ENCODE data around the gene PTBP2. TPM values are rescaled to one million over a fixed set of nuclear protein-coding genes. Genes with fewer than 3 reads are reported as not detected.

PTBP2 gene
- total RNA-seq, 6 donors from 2014 or later: 10.4 to 36.5 (median 14.4) TPM

GRCh38 chr1:96684744-96685143 is 36.8 kb upstream of the PTBP2 start:
- H3K27me3 ChIP-seq: no peaks in the 10 kb centered on the region
- no peaks in the 10 kb centered on the region for H3K4me1 ChIP-seq
- TF ChIP-seq EP300 (IDR thresholded peaks at IDR 0.05): no peak
- DNase-seq: no peak
- H3K36me3 ChIP-seq: no peaks in the 10 kb centered on the region
- H3K4me3 ChIP-seq: no peak overlapping the region
- no peaks in the 10 kb centered on the region for H3K9me3 ChIP-seq
- ATAC-seq (ENCODE audit: low FRiP score in 2 of 2): peak in 1 of 2 donors; percentile 76
- no peak overlapping the region for H3K27ac ChIP-seq

GRCh38 chr1:96688767-96689166 is 32.8 kb upstream of the PTBP2 start:
- Histone ChIP-seq H3K27me3 (no peaks in the 10 kb centered on the region), H3K4me3 (no peak overlapping the region), H3K9me3 (no peaks in the 10 kb centered on the region), H3K4me1 (no peaks in the 10 kb centered on the region), H3K27ac (no peak overlapping the region), H3K36me3 (no peaks in the 10 kb centered on the region)
- TF ChIP-seq POLR2A (IDR thresholded peaks at IDR 0.05) (no peak), POLR2AphosphoS5 (IDR thresholded peaks at IDR 0.05) (no peak), EP300 (IDR thresholded peaks at IDR 0.05) (no peak)
- DNase-seq: peak in 1 of 2 donors; percentile 25
- no peak for ATAC-seq (ENCODE audit: low FRiP score in 2 of 2)
- WGBS, 2 donors: 29 to 60% methylated on average over 1 of the region's 1 CpG

GRCh38 chr1:96695954-96696353 is 25.6 kb upstream of the PTBP2 start:
- 88 to 89% methylated on average over 3 of the region's 3 CpGs for WGBS, 2 donors
- Histone ChIP-seq H3K27ac (no peak overlapping the region), H3K27me3 (no peaks in the 10 kb centered on the region), H3K4me1 (no peaks in the 10 kb centered on the region), H3K9me3 (no peaks in the 10 kb centered on the region), H3K36me3 (no peaks in the 10 kb centered on the region), H3K4me3 (no peak overlapping the region)
- no peak for ATAC-seq (ENCODE audit: low FRiP score in 2 of 2)
- no peak for TF ChIP-seq POLR2AphosphoS5 (IDR thresholded peaks at IDR 0.05)
- TF ChIP-seq EP300 (IDR thresholded peaks at IDR 0.05): no peak
- TF ChIP-seq CTCF (IDR thresholded peaks at IDR 0.05): no peak
- TF ChIP-seq POLR2A (IDR thresholded peaks at IDR 0.05): no peak
- DNase-seq: no peak

- Histone ChIP-seq H3K36me3 (no peaks in the 10 kb centered on the region), H3K27me3 (no peaks in the 10 kb centered on the region), H3K4me3 (no peak overlapping the region), H3K9me3 (no peaks in the 10 kb centered on the region), H3K4me1 (no peaks in the 10 kb centered on the region), H3K27ac (no peak overlapping the region)
- ATAC-seq (ENCODE audit: low FRiP score in 2 of 2): no peak
- DNase-seq: no peak
- WGBS, 2 donors: 62% methylated on average over 5 of the region's 5 CpGs
- TF ChIP-seq CTCF (IDR thresholded peaks at IDR 0.05) (no peak), POLR2AphosphoS5 (IDR thresholded peaks at IDR 0.05) (no peak), POLR2A (IDR thresholded peaks at IDR 0.05) (no peak), EP300 (IDR thresholded peaks at IDR 0.05) (no peak)
Observed at GRCh38 chr1:96698342-96698983, 23.1 kb upstream of the PTBP2 start.

GRCh38 chr1:96703186-96703585 is 18.4 kb upstream of the PTBP2 start:
- TF ChIP-seq POLR2A (IDR thresholded peaks at IDR 0.05) (no peak), EP300 (IDR thresholded peaks at IDR 0.05) (no peak), POLR2AphosphoS5 (IDR thresholded peaks at IDR 0.05) (no peak), CTCF (IDR thresholded peaks at IDR 0.05) (no peak)
- 50 to 71% methylated on average over 1 of the region's 1 CpG for WGBS, 2 donors
- DNase-seq (no peak), ATAC-seq (ENCODE audit: low FRiP score in 2 of 2) (no peak)
- no peaks in the 10 kb centered on the region for H3K4me1 ChIP-seq
- no peaks in the 10 kb centered on the region for H3K27me3 ChIP-seq
- H3K36me3 ChIP-seq: no peaks in the 10 kb centered on the region
- no peak overlapping the region for H3K27ac ChIP-seq
- H3K4me3 ChIP-seq: no peak overlapping the region
- H3K9me3 ChIP-seq: no peaks in the 10 kb centered on the region

GRCh38 chr1:96707023-96707422 is 14.6 kb upstream of the PTBP2 start:
- H3K27me3 ChIP-seq: no peaks in the 10 kb centered on the region
- no peak overlapping the region for H3K27ac ChIP-seq
- TF ChIP-seq EP300 (IDR thresholded peaks at IDR 0.05): no peak
- TF ChIP-seq POLR2A (IDR thresholded peaks at IDR 0.05): no peak
- no peak for TF ChIP-seq CTCF (IDR thresholded peaks at IDR 0.05)
- no peak for TF ChIP-seq POLR2AphosphoS5 (IDR thresholded peaks at IDR 0.05)
- no peaks in the 10 kb centered on the region for H3K4me1 ChIP-seq
- no peak overlapping the region for H3K4me3 ChIP-seq
- WGBS, 2 donors: 87 to 90% methylated on average over 3 of the region's 3 CpGs
- no peaks in the 10 kb centered on the region for H3K9me3 ChIP-seq
- DNase-seq: no peak
- no peaks in the 10 kb centered on the region for H3K36me3 ChIP-seq
- no peak for ATAC-seq (ENCODE audit: low FRiP score in 2 of 2)
